ENCODE results near the gene ULK4.

GRCh38 chr3:41819236-41819635, 142.7 kb downstream of the ULK4 start:
- TF ChIP-seq SP2 (tag by site-specific recombination; IDR thresholded peaks at IDR 0.05), result no peak
- TF ChIP-seq ZNF777 (tag by site-specific recombination; IDR thresholded peaks at IDR 0.05; ENCODE audit: borderline replicate concordance), result no peak
- no peak for TF ChIP-seq ZNF639 (tag by site-specific recombination; IDR thresholded peaks at IDR 0.05)
- TF ChIP-seq CTCF (tag by site-specific recombination; IDR thresholded peaks at IDR 0.05), result no peak
- no peak for TF ChIP-seq ZNF354C (tag by site-specific recombination; IDR thresholded peaks at IDR 0.05; ENCODE audit: borderline replicate concordance, low read depth)
